Astrocyte of the hippocampus (primary cell): ENCODE data around the gene MSH4.
A peak's percentile ranks its signal among the peaks of the same experiment; 100 is the strongest.
"Not testable (repeated sequence)": the region's sequence is repeated elsewhere in the genome, so short reads cannot be mapped to it uniquely, and the experiment has no call there.

ENCODE experiments used
- DNase-seq: peaks from one replicate; pipeline ENCODE4 v3.0.0; 2011; ENCODE audit warnings: low read depth, low spot score

Gene MSH4

GRCh38 chr1:75795703-75796193, 934 bp upstream of the MSH4 start:
- DNase-seq = no peak

- DNase-seq = no peak
These were observed 549 bp downstream of the MSH4 start for GRCh38 chr1:75797273-75797588.

GRCh38 chr1:75797606-75798216, 1.0 kb downstream of the MSH4 start:
- DNase-seq = no peak

- DNase-seq = not testable (repeated sequence)
These were observed 4.8 kb downstream of the MSH4 start for GRCh38 chr1:75801480-75801879.

- no peak for DNase-seq
These were observed 12.2 kb downstream of the MSH4 start for GRCh38 chr1:75808921-75809320.

GRCh38 chr1:75810113-75810512, 13.4 kb downstream of the MSH4 start:
- not testable (repeated sequence) for DNase-seq

- DNase-seq = no peak
These were observed 14.7 kb downstream of the MSH4 start for GRCh38 chr1:75811211-75811981.

GRCh38 chr1:75812065-75812464, 15.4 kb downstream of the MSH4 start:
- DNase-seq = no peak

- not testable (repeated sequence) for DNase-seq
These were observed 26.9 kb downstream of the MSH4 start for GRCh38 chr1:75823596-75823995.

- no peak for DNase-seq
These were observed 39.9 kb downstream of the MSH4 start for GRCh38 chr1:75836528-75837100.

GRCh38 chr1:75838079-75838478, 41.4 kb downstream of the MSH4 start:
- no peak for DNase-seq

- no peak for DNase-seq
These were observed 44.7 kb downstream of the MSH4 start for GRCh38 chr1:75841421-75841820.

- no peak for DNase-seq
These were observed 48.9 kb downstream of the MSH4 start for GRCh38 chr1:75845576-75845975.

- peak; percentile 38 for DNase-seq
These were observed 58.3 kb downstream of the MSH4 start for GRCh38 chr1:75855010-75855409.

- no peak for DNase-seq
These were observed 59.1 kb downstream of the MSH4 start for GRCh38 chr1:75855734-75856133.

GRCh38 chr1:75861831-75862230, 65.1 kb downstream of the MSH4 start:
- DNase-seq = no peak

- no peak for DNase-seq
These were observed 74.3 kb downstream of the MSH4 start for GRCh38 chr1:75870951-75871350.

GRCh38 chr1:75879985-75880384, 83.3 kb downstream of the MSH4 start:
- DNase-seq = no peak

GRCh38 chr1:75884437-75884836, 87.8 kb downstream of the MSH4 start:
- DNase-seq = no peak

GRCh38 chr1:75901371-75901770, 104.7 kb downstream of the MSH4 start:
- no peak for DNase-seq

- DNase-seq = peak; percentile 59
These were observed 112.1 kb downstream of the MSH4 start for GRCh38 chr1:75908717-75909152.

GRCh38 chr1:75916834-75917233, 120.2 kb downstream of the MSH4 start:
- DNase-seq = no peak

GRCh38 chr1:75922698-75923097, 126.0 kb downstream of the MSH4 start:
- no peak for DNase-seq
